ENCODE measurements around the gene LRRC2. TPM values are rescaled to one million over a fixed set of nuclear protein-coding genes. Genes with fewer than 3 reads are reported as not detected.

The LRRC2 gene
- total RNA-seq, 1 experiment from 2014 or later, result not detected

GRCh38 chr3:46466871-46467403, 99.2 kb downstream of the LRRC2 start:
- intact Hi-C loops (cut with micrococcal nuclease; ENCODE audit: unreplicated experiment) (no loop called here), in situ Hi-C loops (cut with HindIII; ENCODE audit: low pct_unique_long_range_greater_than_20kb, low sequenced_read_pairs) (no loop called here)
- no peak overlapping the region for H3K4me3 ChIP-seq (ENCODE audit: low read depth in 2 of 2, low read length in 2 of 2)
- H3K4me1 ChIP-seq (ENCODE audit: control insufficient read depth, insufficient read depth, low read length), result no peaks in the 10 kb centered on the region
- CTCF ChIA-PET, result no interaction called here
- POLR2A ChIA-PET, result interaction anchor here (0.6 kb wide), 1 partner anchor 9 kb away, joined by 6 read pairs; no protein-coding TSS in a partner anchor
- ATAC-seq (no peak), DNase-seq (ENCODE audit: low read depth, low spot score) (no peak)
- H3K9me3 ChIP-seq (ENCODE audit: control insufficient read depth, insufficient read depth, low read depth, low read length), result no peaks in the 10 kb centered on the region
- no TSS peak for BruUV-seq (replicated peaks)
- no peaks in the 10 kb centered on the region for H3K27me3 ChIP-seq (ENCODE audit: control insufficient read depth, insufficient read depth, low read length)
- H3K27ac ChIP-seq (ENCODE audit: low read length), result no peak overlapping the region
- TF ChIP-seq REST (IDR thresholded peaks at IDR 0.05; ENCODE audit: insufficient read depth in 1 of 2, low read depth in 2 of 2, low read length in 1 of 2) (no peak), TCF7L2 (IDR thresholded peaks at IDR 0.05; ENCODE audit: low read depth, low read length) (no peak), CTCF (IDR thresholded peaks at IDR 0.05) (no peak), SIN3A (IDR thresholded peaks at IDR 0.05; ENCODE audit: borderline replicate concordance, insufficient read depth, low read depth, low read length) (no peak), POLR2AphosphoS5 (IDR thresholded peaks at IDR 0.05; ENCODE audit: low read depth, low read length) (no peak)
- no peaks in the 10 kb centered on the region for H3K36me3 ChIP-seq (ENCODE audit: control insufficient read depth, insufficient read depth, low read length)

- POLR2A ChIA-PET, result no interaction called here
- DNase-seq (ENCODE audit: low read depth, low spot score) (no peak), ATAC-seq (no peak)
- Histone ChIP-seq H3K27ac (ENCODE audit: low read length) (no peak overlapping the region), H3K4me3 (ENCODE audit: low read depth in 2 of 2, low read length in 2 of 2) (no peak overlapping the region), H3K4me1 (ENCODE audit: control insufficient read depth, insufficient read depth, low read length) (no peaks in the 10 kb centered on the region), H3K9me3 (ENCODE audit: control insufficient read depth, insufficient read depth, low read depth, low read length) (no peaks in the 10 kb centered on the region), H3K27me3 (ENCODE audit: control insufficient read depth, insufficient read depth, low read length) (no peaks in the 10 kb centered on the region), H3K36me3 (ENCODE audit: control insufficient read depth, insufficient read depth, low read length) (no peaks in the 10 kb centered on the region)
- no peak for TF ChIP-seq SIN3A (IDR thresholded peaks at IDR 0.05; ENCODE audit: borderline replicate concordance, insufficient read depth, low read depth, low read length)
- no peak for TF ChIP-seq TCF7L2 (IDR thresholded peaks at IDR 0.05; ENCODE audit: low read depth, low read length)
- TF ChIP-seq POLR2AphosphoS5 (IDR thresholded peaks at IDR 0.05; ENCODE audit: low read depth, low read length), result no peak
- no peak for TF ChIP-seq REST (IDR thresholded peaks at IDR 0.05; ENCODE audit: insufficient read depth in 1 of 2, low read depth in 2 of 2, low read length in 1 of 2)
- in situ Hi-C loops (cut with HindIII; ENCODE audit: low pct_unique_long_range_greater_than_20kb, low sequenced_read_pairs) (no loop called here), intact Hi-C loops (cut with micrococcal nuclease; ENCODE audit: unreplicated experiment) (no loop called here)
- CTCF ChIA-PET, result no interaction called here
- no TSS peak for BruUV-seq (replicated peaks)
These were observed 99.8 kb downstream of the LRRC2 start for GRCh38 chr3:46466273-46466672.

Other genes with a start within 250 kb of the LRRC2 start
- gene CCR2, start 212.2 kb downstream of the LRRC2 start, total RNA-seq (2021; ENCODE audit: unreplicated experiment), result not detected
- not detected for gene CCR5, start 195.4 kb downstream of the LRRC2 start, total RNA-seq (2021; ENCODE audit: unreplicated experiment)
- gene CCRL2, start 159.0 kb downstream of the LRRC2 start, total RNA-seq (2021; ENCODE audit: unreplicated experiment), result not detected
- gene LTF, start 101.4 kb downstream of the LRRC2 start, total RNA-seq (2021; ENCODE audit: unreplicated experiment), result not detected
- gene RTP3, start 68.3 kb downstream of the LRRC2 start, total RNA-seq (2021; ENCODE audit: unreplicated experiment), result not detected
- gene FAM240A, start 46.2 kb upstream of the LRRC2 start, total RNA-seq (2021; ENCODE audit: unreplicated experiment), result not detected
- gene ALS2CL, start 127.4 kb upstream of the LRRC2 start, total RNA-seq (2021; ENCODE audit: unreplicated experiment), result 2.7 TPM
- 1.1 TPM for gene TMIE, start 135.1 kb upstream of the LRRC2 start, total RNA-seq (2021; ENCODE audit: unreplicated experiment)
- 0.13 TPM for gene PRSS50, start 151.6 kb upstream of the LRRC2 start, total RNA-seq (2021; ENCODE audit: unreplicated experiment)

Data from Panc1 (cell line).